Ovary (tissue), 9 donors: ENCODE data around the gene KRT3. TPM values are rescaled to one million over a fixed set of nuclear protein-coding genes. Genes with fewer than 3 reads are reported as not detected.

ENCODE experiments used
- DNase-seq, 5 donors: peaks; one replicate each; pipeline ENCODE4 v3.0.0-alpha.2; 2019 to 2020
- H3K27ac ChIP-seq, 2 donors: fragments of 200-600 bp; one replicate each; pipeline versions ENCODE4 v1.5.1 to v1.8.0; 2019 to 2022
- H3K27me3 ChIP-seq: fragments of 200-600 bp; one replicate; pipeline ENCODE4 v1.8.0; 2022
- H3K36me3 ChIP-seq: fragments of 200-600 bp; sonication (generic); one replicate; pipeline ENCODE4 v1.5.1; 2019
- H3K4me1 ChIP-seq: one replicate; pipeline ENCODE4 v1.8.1; 2013; ENCODE audit warnings: mild to moderate bottlenecking, moderate library complexity; ENCODE audit not compliant: insufficient read depth
- H3K4me3 ChIP-seq: fragments of 200-600 bp; sonication (generic); one replicate; pipeline ENCODE4 v1.5.1; 2017
- H3K9me3 ChIP-seq, 2 donors: fragments of 200-600 bp in 1 of 2; sonication (generic) in 1 of 2; one replicate each; pipeline versions ENCODE4 v1.5.1 to v1.8.1; 2013 to 2019; ENCODE audit warnings: mild to moderate bottlenecking in 1 of 2, moderate library complexity in 1 of 2
- EP300 ChIP-seq: sonication (generic); formaldehyde crosslinking; IDR thresholded peaks from one replicate; pipeline ENCODE4 v1.6.1; 2017; ENCODE audit warnings: antibody characterized with exemption
- POLR2A ChIP-seq: fragments of 450-650 bp; IDR thresholded peaks from one replicate; pipeline ENCODE4 v1.6.1; 2017; ENCODE audit warnings: antibody characterized with exemption, mild to moderate bottlenecking, moderate library complexity
- WGBS, 3 donors: extraction: QIAGEN DNeasy Blood & Tissue Kit in 1 of 3; methylation state at CpG; one replicate each; pipeline versions ENCODE4 v1.1.5 to v1.1.7; 2013 to 2017; 5-methylcytosine and 5-hydroxymethylcytosine counted together
- intact Hi-C, 4 donors: fragments of 100-400 bp; cut with DNase I; formaldehyde crosslinking; loops; one replicate each; pipeline versions ENCODE4 v1.11.0 to v1.15.1; 2022 to 2023
- polyA plus RNA-seq, 2 donors: library from polyadenylated mRNA; stranded (reverse); fragments of 200-250 nt in 1 of 2; fragments of 350-450 nt in 1 of 2; fragmentation: Illumina TruSeq in 1 of 2; extraction: RNeasy Lipid Tissue Mini Kit (QIAGEN cat#74804) in 1 of 2; gene quantifications; one replicate each; pipeline ENCODE4 v1.2.3, GENCODE V29; 2013 to 2014
- total RNA-seq, 7 donors: library from RNA; depleted of rRNA in 2 of 7; stranded (reverse); fragments of >200 nt in 2 of 7; fragmentation: NEBNext Ultra II Directional in 3 of 7; extraction: Animal tissue kit (Norgen Biotek cat#: 25700) in 3 of 7; gene quantifications; one replicate each; pipeline versions ENCODE4 v1.1.0 to v1.2.4, GENCODE V29; 2016 to 2023
- TF ChIP-seq, protein P1 (sequence below), 3 donors: fragments of 450-650 bp in 2 of 3; fragments of 200-600 bp in 1 of 3; IDR thresholded peaks; one replicate each; pipeline versions ENCODE4 v1.5.1 to v1.8.0; 2016 to 2022; ENCODE audit warnings: antibody characterized with exemption in 3 of 3, mild to moderate bottlenecking in 1 of 3
- donor health status: DM: no; HTN: no; CAD: no; lungs with moderate emphysema.
- donor health status: DM: no; HTN: no; CAD: no.
- donor health status: Bipolar disorder and iron deficiency.
- donor health status: DM: yes; HTN: yes; CAD: no.
- donor health status: DM: no; HTN: no; CAD: no.
- donor health status: DM: yes; HTN: yes; CAD: no.

Gene KRT3
- total and polyA plus RNA-seq, 9 donors = not detected

GRCh38 chr12:52835271-52836041 lies 39.5 kb upstream of the KRT3 start:
- H3K4me1 ChIP-seq = no peaks in the 10 kb centered on the region
- TF ChIP-seq EP300 = no peak
- TF ChIP-seq POLR2A = no peak
- TF ChIP-seq, protein P1, sequence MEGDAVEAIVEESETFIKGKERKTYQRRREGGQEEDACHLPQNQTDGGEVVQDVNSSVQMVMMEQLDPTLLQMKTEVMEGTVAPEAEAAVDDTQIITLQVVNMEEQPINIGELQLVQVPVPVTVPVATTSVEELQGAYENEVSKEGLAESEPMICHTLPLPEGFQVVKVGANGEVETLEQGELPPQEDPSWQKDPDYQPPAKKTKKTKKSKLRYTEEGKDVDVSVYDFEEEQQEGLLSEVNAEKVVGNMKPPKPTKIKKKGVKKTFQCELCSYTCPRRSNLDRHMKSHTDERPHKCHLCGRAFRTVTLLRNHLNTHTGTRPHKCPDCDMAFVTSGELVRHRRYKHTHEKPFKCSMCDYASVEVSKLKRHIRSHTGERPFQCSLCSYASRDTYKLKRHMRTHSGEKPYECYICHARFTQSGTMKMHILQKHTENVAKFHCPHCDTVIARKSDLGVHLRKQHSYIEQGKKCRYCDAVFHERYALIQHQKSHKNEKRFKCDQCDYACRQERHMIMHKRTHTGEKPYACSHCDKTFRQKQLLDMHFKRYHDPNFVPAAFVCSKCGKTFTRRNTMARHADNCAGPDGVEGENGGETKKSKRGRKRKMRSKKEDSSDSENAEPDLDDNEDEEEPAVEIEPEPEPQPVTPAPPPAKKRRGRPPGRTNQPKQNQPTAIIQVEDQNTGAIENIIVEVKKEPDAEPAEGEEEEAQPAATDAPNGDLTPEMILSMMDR (IDR thresholded peaks at IDR 0.05) = no peak
- H3K4me3 ChIP-seq = no peak overlapping the region
- no peak for DNase-seq
- intact Hi-C loops = no loop called here
- H3K9me3 ChIP-seq = no peaks in the 10 kb centered on the region
- no peaks in the 10 kb centered on the region for H3K27me3 ChIP-seq
- H3K36me3 ChIP-seq = no peaks in the 10 kb centered on the region
- no peak overlapping the region for H3K27ac ChIP-seq
- WGBS, 3 donors = 68 to 69% (median 68%) methylated on average over 15 of the region's 15 CpGs

GRCh38 chr12:52834727-52835001 lies 38.7 kb upstream of the KRT3 start:
- no peaks in the 10 kb centered on the region for H3K9me3 ChIP-seq
- H3K27me3 ChIP-seq = no peaks in the 10 kb centered on the region
- 61 to 68% (median 64%) methylated on average over 4 of the region's 4 CpGs for WGBS, 3 donors
- no peak for DNase-seq
- TF ChIP-seq EP300 (no peak), POLR2A (no peak)
- TF ChIP-seq, protein P1 (IDR thresholded peaks at IDR 0.05) = no peak
- no peak overlapping the region for H3K27ac ChIP-seq
- no peaks in the 10 kb centered on the region for H3K36me3 ChIP-seq
- no peak overlapping the region for H3K4me3 ChIP-seq
- no peaks in the 10 kb centered on the region for H3K4me1 ChIP-seq
- intact Hi-C loops = no loop called here

GRCh38 chr12:52833922-52834726 lies 38.2 kb upstream of the KRT3 start, which contains the start of gene KRT79:
Gene KRT79 (minus strand): TSS chr12:52834311. CDS start chr12:52834260, 51 bp downstream.
- Histone ChIP-seq H3K27ac (no peak within 1 kb of the TSS), H3K27me3 (no peaks in the 10 kb centered on the region), H3K4me1 (no peaks in the 10 kb centered on the region), H3K9me3 (no peaks in the 10 kb centered on the region), H3K4me3 (no peak within 1 kb of the TSS), H3K36me3 (no peaks in the 10 kb centered on the region)
- WGBS, 3 donors = 84 to 87% (median 86%) methylated on average over 22 of the region's 22 CpGs
- no peak for DNase-seq
- TF ChIP-seq POLR2A (no peak), EP300 (no peak)
- TF ChIP-seq, protein P1 (IDR thresholded peaks at IDR 0.05) = no peak
- intact Hi-C loops = no loop called here

DNA sequence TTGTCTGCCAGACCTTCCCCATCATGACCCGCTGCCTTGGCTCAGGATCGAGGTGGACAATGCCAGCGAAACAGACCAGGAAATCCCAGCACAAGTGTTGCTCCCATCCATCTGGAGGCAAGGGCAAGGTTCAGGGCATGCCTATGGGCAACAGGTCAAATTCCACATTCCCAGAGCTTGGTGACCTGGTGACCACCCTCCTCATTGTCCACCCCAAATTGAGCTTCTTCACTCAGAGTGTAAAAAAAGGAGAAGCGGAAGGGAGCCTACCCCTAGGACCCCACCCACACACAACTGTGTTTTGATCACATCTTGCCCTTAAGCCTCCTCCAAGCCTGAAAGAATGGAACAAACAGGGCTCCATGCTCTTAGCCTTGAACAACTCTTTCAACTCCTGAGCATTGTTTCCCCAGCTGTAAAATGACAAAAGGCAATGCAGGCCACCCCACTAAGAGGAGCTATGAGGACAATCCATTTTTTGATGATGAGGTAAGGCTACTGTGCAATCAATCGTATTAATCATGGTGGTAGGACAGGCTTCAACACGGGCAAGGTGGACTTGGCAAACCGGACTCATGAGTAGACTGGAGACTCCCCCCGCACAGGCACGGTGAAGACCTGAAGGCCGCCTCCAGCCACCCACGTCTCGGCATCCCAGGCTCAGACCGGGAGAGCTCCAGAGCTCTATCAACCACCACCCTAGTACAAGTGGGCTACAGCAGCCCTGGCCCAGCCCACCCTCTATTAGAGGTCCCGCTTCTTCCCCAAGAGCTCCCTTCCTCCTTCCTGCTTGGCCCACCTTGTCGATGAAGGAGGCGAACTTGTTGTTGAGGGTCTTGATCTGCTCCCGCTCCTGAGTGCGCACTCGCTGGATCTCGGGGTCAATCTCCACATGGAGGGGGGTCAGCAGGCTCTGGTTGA lies 37.3 kb upstream of the KRT3 start:
- Histone ChIP-seq H3K27me3 (no peaks in the 10 kb centered on the region), H3K36me3 (no peaks in the 10 kb centered on the region), H3K4me3 (no peak overlapping the region), H3K4me1 (no peaks in the 10 kb centered on the region), H3K9me3 (no peaks in the 10 kb centered on the region), H3K27ac (no peak overlapping the region)
- no peak for DNase-seq
- intact Hi-C loops = no loop called here
- no peak for TF ChIP-seq EP300
- no peak for TF ChIP-seq POLR2A
- TF ChIP-seq, protein P1 (IDR thresholded peaks at IDR 0.05) = no peak
- WGBS, 3 donors = 89 to 93% (median 91%) methylated on average over 20 of the region's 20 CpGs
